OCI-LY3 (cell line): Measurements from ENCODE around the gene IFI27.
A peak's percentile ranks its signal among the peaks of the same experiment; 100 is the strongest.

ENCODE experiments used
- CTCF ChIP-seq: fragments of 200-600, 300-600 bp; sonication (generic); IDR thresholded peaks from 2 replicates; pipeline ENCODE4 v1.5.1; 2014; ENCODE audit warnings: antibody characterized with exemption, low read length, low read depth
- EZH2phosphoT487 ChIP-seq: fragments of 200-600 bp; shearing (Covaris generic); IDR thresholded peaks from 2 replicates; pipeline ENCODE4 v1.6.1; 2018; ENCODE audit warnings: antibody characterized with exemption, mixed run types, low read depth

- TF ChIP-seq CTCF, result peak; percentile 46
- TF ChIP-seq EZH2phosphoT487, result no peak
Observed at GRCh38 chr14:94143239-94143638, 32.7 kb downstream of the IFI27 start.
